ENCODE measurements around the gene HSPB6. TPM values are rescaled to one million over a fixed set of nuclear protein-coding genes. Genes with fewer than 3 reads are reported as not detected.

HSPB6 gene
- polyA plus RNA-seq, 6 donors from 2014 or later: not detected

DNA sequence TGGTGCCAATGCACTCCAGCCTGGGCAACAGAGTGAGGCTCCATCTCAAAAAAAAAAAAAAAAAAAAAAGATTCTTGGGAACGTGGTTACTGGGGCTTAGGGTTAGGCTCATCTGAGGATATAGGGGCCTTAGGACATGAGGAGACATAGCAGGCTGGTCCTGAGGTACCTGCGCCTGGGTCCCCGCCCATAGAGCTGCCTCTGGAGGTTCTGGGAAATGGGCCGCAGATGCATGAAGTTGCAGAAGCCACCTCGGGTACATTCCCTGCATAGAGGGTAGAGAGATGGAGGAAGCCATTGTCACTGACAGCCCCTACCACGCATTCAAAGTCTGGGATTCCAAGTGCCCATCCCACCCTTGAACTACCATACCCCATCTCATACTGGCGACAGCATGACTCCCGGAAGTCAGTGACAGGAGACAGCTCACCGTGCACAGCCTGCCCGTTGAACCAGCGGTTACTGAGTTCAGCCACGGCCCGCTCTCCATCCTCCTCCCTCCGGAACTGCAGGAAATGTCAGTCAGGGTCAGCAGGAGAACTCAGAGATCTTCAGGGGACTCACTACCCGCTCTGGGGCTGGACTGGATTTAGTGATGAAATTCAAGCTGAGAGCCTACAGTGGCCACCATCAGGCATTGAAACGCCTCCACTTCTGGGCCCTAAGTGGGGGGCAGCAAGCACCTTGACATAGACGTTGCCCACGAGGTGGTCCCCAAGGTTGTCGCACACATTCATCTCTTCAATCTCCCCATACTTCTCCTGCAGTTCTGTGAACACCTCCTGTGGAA, 13.0 kb downstream of the HSPB6 start:
- peak overlapping the region; percentile 85 to 100 (median 96) for H3K4me3 Mint-ChIP-seq
- H3K4me1 Mint-ChIP-seq: peaks cover 32 to 73% (median 67%) of the 10 kb centered on the region in 3 donors
- H3K27me3 Mint-ChIP-seq: no peaks in the 10 kb centered on the region
- peaks cover 0 to 8% of the 10 kb centered on the region in 2 donors for H3K36me3 Mint-ChIP-seq
- DNase-seq: no peak
- peaks cover 0 to 2% (median 0%) of the 10 kb centered on the region in 7 donors for H3K9me3 Mint-ChIP-seq
- H3K27ac Mint-ChIP-seq: peak overlapping the region; percentile 78 to 100 (median 98)
- no peak for ATAC-seq (ENCODE audit: low read depth in 2 of 2)

GRCh38 chr19:35742121-35742724, 14.6 kb downstream of the HSPB6 start, which contains the start of gene IGFLR1:
Gene IGFLR1, minus strand, starts transcription at chr19:35742452. Its CDS starts 1,272 bp downstream, at chr19:35741180.
- peaks cover 0 to 8% of the 10 kb centered on the region in 2 donors for H3K36me3 Mint-ChIP-seq
- ATAC-seq (ENCODE audit: low read depth in 2 of 2) (peak; percentile 27 to 32), DNase-seq (peak; percentile 85)
- H3K27me3 Mint-ChIP-seq: no peaks in the 10 kb centered on the region
- H3K9me3 Mint-ChIP-seq: peaks cover 0 to 2% (median 0%) of the 10 kb centered on the region in 7 donors
- H3K4me3 Mint-ChIP-seq: peak within 1 kb of the TSS; percentile 85 to 97 (median 94)
- H3K27ac Mint-ChIP-seq: peak within 1 kb of the TSS; percentile 98 to 99 (median 98)
- peaks cover 33 to 70% (median 70%) of the 10 kb centered on the region in 3 donors for H3K4me1 Mint-ChIP-seq

DNA sequence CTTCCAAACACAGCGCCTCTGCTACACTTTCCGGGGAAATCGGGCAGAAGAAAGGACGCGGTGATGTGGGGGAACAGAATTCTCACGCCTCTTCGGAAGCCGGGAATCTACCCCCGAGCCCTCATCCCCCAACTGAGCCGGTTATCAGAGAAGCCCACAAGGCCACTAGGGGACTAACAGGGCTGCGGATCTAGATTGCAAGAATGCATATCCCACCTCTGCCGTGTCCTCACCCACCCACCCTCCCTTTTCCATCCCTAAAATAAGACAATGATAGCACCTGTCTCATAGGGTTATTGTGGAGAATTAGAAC, 15.7 kb downstream of the HSPB6 start:
- peaks cover 38 to 72% (median 70%) of the 10 kb centered on the region in 3 donors for H3K4me1 Mint-ChIP-seq
- H3K27ac Mint-ChIP-seq: peak overlapping the region; percentile 61 to 99 (median 96)
- DNase-seq: no peak
- H3K27me3 Mint-ChIP-seq: no peaks in the 10 kb centered on the region
- peaks cover 0 to 2% (median 0%) of the 10 kb centered on the region in 7 donors for H3K9me3 Mint-ChIP-seq
- peaks cover 0 to 15% of the 10 kb centered on the region in 2 donors for H3K36me3 Mint-ChIP-seq
- ATAC-seq (ENCODE audit: low read depth in 2 of 2): no peak
- H3K4me3 Mint-ChIP-seq: peak overlapping the region; percentile 85 to 98 (median 95)

DNA sequence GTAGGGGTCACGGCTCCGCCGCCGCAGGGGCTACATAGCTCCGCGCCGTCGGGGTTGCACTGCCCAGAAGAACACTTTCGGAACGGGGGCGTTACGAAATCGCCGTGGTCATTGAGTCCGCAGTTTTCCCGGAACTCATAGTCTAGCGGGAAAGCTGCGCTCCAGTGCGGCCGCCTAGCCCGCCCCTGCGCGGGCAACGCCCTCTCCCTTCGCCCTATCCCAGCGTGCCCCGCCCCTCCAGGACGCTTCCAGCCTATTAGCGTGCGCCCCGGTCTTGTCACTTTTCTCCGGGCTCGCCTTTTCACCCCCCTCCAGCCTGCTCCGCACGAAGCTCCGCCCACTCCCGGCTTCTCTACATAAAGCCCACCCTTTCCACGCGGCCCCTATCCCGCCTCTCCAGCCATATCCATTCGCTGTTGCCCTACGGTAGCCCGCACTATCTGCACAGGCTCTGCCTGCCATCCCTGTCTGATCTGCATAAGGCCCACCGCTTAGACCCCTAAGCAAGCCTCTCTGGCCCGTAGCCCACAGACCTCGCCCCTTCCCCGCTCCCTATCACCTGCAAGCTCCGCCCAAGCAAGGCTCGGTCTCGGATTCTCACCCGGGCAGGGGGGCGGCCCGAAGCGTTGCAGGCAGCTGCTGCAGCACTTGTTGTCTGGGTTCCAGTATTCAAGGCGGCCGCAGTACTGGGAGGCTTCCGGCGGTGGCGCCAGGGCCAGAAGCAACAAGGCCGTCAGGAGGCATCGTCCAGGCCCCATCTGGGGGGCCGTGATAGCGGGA, 16.2 kb downstream of the HSPB6 start:
- H3K4me1 Mint-ChIP-seq: peaks cover 35 to 67% (median 65%) of the 10 kb centered on the region in 3 donors
- peak; percentile 61 to 64 for ATAC-seq (ENCODE audit: low read depth in 2 of 2)
- H3K27me3 Mint-ChIP-seq: no peaks in the 10 kb centered on the region
- DNase-seq: peak; percentile 92
- peak overlapping the region; percentile 85 to 98 (median 94) for H3K4me3 Mint-ChIP-seq
- peaks cover 0 to 2% (median 0%) of the 10 kb centered on the region in 7 donors for H3K9me3 Mint-ChIP-seq
- H3K27ac Mint-ChIP-seq: peak overlapping the region; percentile 61 to 98 (median 94)
- H3K36me3 Mint-ChIP-seq: peaks cover 0 to 21% of the 10 kb centered on the region in 2 donors

- peaks cover 37 to 68% (median 63%) of the 10 kb centered on the region in 3 donors for H3K4me1 Mint-ChIP-seq
- H3K9me3 Mint-ChIP-seq: no peaks in the 10 kb centered on the region
- ATAC-seq (ENCODE audit: low read depth in 2 of 2) (peak; percentile 3 to 6), DNase-seq (no peak)
- peaks cover 0 to 24% of the 10 kb centered on the region in 2 donors for H3K36me3 Mint-ChIP-seq
- H3K4me3 Mint-ChIP-seq: peak overlapping the region; percentile 85 to 98 (median 94)
- H3K27ac Mint-ChIP-seq: peak overlapping the region in 2 of 6 donors; percentile 94 to 98
- H3K27me3 Mint-ChIP-seq: no peaks in the 10 kb centered on the region
These were observed 16.8 kb downstream of the HSPB6 start for GRCh38 chr19:35740108-35740422.

DNA sequence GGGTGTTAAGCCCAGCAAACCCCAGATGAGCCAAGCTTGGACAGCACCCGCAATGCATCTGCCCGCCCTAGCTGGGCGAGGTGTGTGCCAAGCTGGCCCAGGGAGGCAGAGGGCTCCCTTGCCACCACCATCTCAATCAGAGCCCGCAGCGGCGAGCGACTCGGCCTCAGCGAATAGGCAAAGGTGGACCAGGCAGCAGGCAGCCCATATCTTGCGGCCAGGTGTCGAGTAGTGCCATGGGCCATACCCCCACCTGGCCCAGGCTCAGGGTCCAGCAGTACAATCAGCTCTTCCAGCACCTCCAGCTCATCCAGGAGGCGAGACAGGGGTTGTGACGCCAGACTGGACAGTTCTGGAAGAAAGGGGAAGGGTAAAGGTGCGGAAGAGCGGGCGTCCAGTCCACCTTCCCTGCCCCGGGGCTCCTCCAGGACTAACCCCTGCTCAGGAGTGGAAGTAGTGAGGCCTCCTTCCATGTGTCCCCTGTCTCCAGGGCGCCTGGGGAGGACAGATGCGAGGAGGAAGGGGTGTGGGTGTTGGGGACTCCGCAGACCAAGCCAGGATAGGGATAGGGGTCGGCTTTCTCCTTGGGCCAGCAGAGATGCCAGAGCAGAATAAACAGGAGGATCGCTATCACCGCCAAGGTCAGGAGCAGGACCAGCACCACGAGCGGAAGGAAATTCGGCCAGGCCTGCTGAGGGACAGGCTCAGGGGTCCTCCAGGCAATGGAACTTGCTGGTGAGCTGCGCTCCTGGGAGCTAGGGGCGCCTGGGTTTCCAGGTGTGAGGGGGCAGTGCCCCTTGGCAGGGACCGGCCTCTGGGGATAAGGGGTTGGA, 17.3 kb downstream of the HSPB6 start:
- Mint-ChIP-seq H3K27me3 (no peaks in the 10 kb centered on the region), H3K9me3 (no peaks in the 10 kb centered on the region), H3K4me3 (peak overlapping the region; percentile 85 to 98 (median 94)), H3K4me1 (peaks cover 37 to 73% (median 60%) of the 10 kb centered on the region in 3 donors), H3K36me3 (peaks cover 0 to 29% of the 10 kb centered on the region in 2 donors), H3K27ac (peak overlapping the region in 2 of 6 donors; percentile 88 to 94)
- DNase-seq: no peak
- ATAC-seq (ENCODE audit: low read depth in 2 of 2): no peak

DNA sequence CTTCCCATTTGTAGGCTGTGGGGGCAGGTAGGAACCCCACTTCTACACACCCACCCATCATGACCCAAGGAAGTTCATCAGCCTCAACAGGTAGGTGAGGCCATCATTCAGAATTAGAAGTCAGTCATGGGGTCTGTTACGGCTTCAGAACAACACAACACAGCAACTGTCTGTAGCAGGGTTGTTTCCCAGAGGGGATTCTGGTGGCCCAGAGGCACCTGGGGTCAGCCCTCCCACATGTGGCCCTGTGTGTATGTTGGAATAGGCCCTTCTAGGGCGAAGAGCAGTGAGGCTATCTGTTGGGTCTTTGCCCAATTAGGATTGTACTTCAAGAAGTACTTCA, 18.0 kb downstream of the HSPB6 start:
- Mint-ChIP-seq H3K4me1 (peaks cover 39 to 73% (median 58%) of the 10 kb centered on the region in 3 donors), H3K27me3 (no peaks in the 10 kb centered on the region), H3K27ac (peak overlapping the region in 4 of 6 donors; percentile 15 to 88 (median 56)), H3K9me3 (no peaks in the 10 kb centered on the region), H3K36me3 (peaks cover 0 to 35% of the 10 kb centered on the region in 2 donors), H3K4me3 (peak overlapping the region; percentile 21 to 94 (median 74))
- no peak for ATAC-seq (ENCODE audit: low read depth in 2 of 2)
- no peak for DNase-seq

DNA sequence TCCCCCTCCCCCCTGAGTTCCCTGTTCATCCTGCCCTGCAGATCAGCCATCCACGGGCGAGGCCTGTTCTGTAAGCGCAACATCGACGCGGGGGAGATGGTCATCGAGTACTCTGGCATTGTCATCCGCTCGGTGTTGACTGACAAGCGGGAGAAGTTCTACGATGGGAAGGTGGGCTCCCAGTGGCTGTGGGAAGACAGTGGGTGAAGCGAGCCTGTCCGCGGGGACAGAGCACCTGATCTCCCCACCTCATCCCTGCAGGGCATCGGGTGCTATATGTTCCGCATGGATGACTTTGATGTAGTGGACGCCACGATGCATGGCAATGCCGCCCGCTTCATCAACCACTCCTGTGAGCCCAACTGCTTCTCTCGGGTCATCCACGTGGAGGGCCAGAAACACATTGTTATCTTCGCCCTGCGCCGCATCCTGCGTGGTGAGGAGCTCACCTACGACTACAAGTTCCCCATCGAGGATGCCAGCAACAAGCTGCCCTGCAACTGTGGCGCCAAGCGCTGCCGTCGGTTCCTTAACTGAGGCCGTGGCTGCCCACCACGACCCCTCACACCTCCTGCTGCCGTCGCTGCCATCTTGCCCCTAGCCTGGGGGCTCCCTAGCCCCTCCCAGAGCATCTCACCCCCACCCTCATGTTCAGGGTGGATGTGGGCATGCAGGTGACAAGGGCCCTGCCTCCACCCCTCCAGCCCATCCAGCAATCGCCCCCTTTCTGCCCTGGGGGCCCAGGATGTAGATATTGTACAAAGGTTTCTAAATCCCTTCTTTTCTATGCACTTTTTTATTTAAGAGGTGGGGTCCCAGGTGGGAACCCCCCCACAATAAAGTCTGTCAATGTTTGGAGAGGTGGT, 18.6 kb downstream of the HSPB6 start:
- H3K27me3 Mint-ChIP-seq: no peaks in the 10 kb centered on the region

DNA sequence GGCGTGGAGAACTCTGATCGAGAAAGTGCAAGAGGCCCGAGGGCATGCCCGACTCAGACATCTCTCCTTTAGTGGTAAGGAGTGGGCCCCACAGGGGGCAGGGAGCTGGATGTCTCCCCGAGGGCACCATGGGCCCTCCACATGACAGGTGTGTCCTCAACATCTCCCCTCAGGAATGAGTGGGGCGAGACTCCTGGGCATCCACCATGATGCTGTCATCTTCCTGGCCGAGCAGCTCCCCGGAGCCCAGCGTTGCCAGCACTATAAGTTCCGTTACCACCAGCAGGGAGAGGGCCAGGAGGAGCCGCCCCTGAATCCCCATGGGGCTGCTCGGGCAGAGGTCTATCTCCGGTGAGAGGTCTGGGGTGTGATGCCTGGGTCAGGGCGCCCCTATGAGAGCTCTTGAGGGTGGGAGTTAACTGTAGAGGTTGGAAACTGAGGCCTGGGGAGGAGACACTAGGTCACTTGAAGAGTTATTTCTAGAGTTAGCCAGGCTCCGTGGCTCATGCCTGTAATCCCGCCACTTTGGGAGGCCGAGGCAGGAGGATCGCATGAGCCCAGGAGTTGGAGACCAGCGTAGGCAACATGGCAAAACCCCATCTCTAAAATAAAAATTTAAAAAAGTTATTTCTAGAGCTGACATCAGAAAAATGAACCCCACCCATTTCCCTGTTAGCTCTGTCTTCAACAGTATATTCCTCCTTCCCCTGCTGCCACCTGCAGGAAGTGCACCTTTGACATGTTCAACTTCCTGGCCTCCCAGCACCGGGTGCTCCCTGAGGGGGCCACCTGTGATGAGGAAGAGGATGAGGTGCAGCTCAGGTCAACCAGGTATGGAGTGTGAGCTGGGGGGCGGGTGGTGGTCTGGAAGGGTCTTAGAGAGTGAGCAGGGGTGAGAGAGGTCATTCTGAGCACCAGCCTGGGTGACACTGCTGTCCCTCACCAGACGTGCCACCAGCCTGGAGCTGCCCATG, 19.6 kb downstream of the HSPB6 start:
- Mint-ChIP-seq H3K9me3 (no peaks in the 10 kb centered on the region), H3K27me3 (no peaks in the 10 kb centered on the region), H3K4me1 (peaks cover 34 to 64% (median 46%) of the 10 kb centered on the region in 3 donors), H3K27ac (peak overlapping the region in 5 of 6 donors; percentile 57 to 92 (median 73)), H3K36me3 (peaks cover 0 to 31% of the 10 kb centered on the region in 2 donors), H3K4me3 (peak overlapping the region in 4 of 8 donors; percentile 15 to 65 (median 30))
- ATAC-seq (ENCODE audit: low read depth in 2 of 2): no peak
- no peak for DNase-seq

More for the DNA sequence above, 18.6 kb downstream of the HSPB6 start:
- H3K36me3 Mint-ChIP-seq: peaks cover 0 to 37% of the 10 kb centered on the region in 2 donors
- H3K4me1 Mint-ChIP-seq: peaks cover 40 to 71% (median 56%) of the 10 kb centered on the region in 3 donors
- no peak for DNase-seq
- H3K27ac Mint-ChIP-seq: peak overlapping the region in 5 of 6 donors; percentile 15 to 88 (median 51)
- H3K4me3 Mint-ChIP-seq: peak overlapping the region in 7 of 8 donors; percentile 21 to 87 (median 63)
- no peaks in the 10 kb centered on the region for H3K9me3 Mint-ChIP-seq
- no peak for ATAC-seq (ENCODE audit: low read depth in 2 of 2)

- Mint-ChIP-seq H3K9me3 (no peaks in the 10 kb centered on the region), H3K27ac (peak overlapping the region in 3 of 6 donors; percentile 32 to 88 (median 56)), H3K36me3 (peaks cover 0 to 45% of the 10 kb centered on the region in 2 donors), H3K4me3 (peak overlapping the region in 2 of 8 donors; percentile 29 to 70), H3K4me1 (peaks cover 44 to 56% (median 46%) of the 10 kb centered on the region in 3 donors), H3K27me3 (no peaks in the 10 kb centered on the region)
- ATAC-seq (ENCODE audit: low read depth in 2 of 2) (no peak), DNase-seq (no peak)
These were observed 21.9 kb downstream of the HSPB6 start for GRCh38 chr19:35734889-35735288.

DNA sequence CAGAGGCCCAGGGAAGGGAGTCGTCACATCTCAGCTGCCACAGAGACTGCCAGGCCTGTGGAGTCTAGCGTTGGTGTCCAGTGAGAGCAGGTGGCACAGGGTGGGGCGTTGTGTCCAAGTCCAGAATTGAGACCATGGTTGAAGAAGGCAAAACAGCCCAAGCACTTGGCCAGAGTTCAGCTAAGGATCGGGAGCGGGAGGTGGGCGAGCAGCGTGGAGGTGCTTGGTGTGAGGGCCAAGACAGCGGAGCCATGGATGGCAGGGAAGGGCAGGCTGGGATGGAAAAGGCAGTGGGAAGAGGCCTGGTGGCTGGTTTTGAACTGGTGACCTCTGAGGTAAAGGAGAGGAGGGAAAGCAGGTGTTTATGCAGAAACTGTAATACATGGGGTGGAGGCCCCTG, 22.6 kb downstream of the HSPB6 start:
- peaks cover 0 to 49% of the 10 kb centered on the region in 2 donors for H3K36me3 Mint-ChIP-seq
- peak overlapping the region in 3 of 6 donors; percentile 52 to 88 (median 88) for H3K27ac Mint-ChIP-seq
- no peaks in the 10 kb centered on the region for H3K9me3 Mint-ChIP-seq
- ATAC-seq (ENCODE audit: low read depth in 2 of 2) (no peak), DNase-seq (no peak)
- H3K27me3 Mint-ChIP-seq: no peaks in the 10 kb centered on the region
- peak overlapping the region in 1 of 8 donors; percentile 29 for H3K4me3 Mint-ChIP-seq
- peaks cover 39 to 50% (median 46%) of the 10 kb centered on the region in 3 donors for H3K4me1 Mint-ChIP-seq

Measured in naive B cell (primary cell).